ENCODE measurements around the gene GPI. TPM values are rescaled to one million over a fixed set of nuclear protein-coding genes. Genes with fewer than 3 reads are reported as not detected.
"Not testable (repeated sequence)": the region's sequence is repeated elsewhere in the genome, so short reads cannot be mapped to it uniquely, and the experiment has no call there.

Gene GPI
- polyA plus RNA-seq, 3 donors: 180 to 198 (median 194) TPM

- peak; percentile 27 for DNase-seq
These were observed 736 bp downstream of the GPI start for GRCh38 chr19:34365463-34366401.

- DNase-seq: no peak
These were observed 2.0 kb downstream of the GPI start for GRCh38 chr19:34366738-34367623.

GRCh38 chr19:34367624-34367957 is 2.6 kb downstream of the GPI start:
- no peak for DNase-seq

- DNase-seq: no peak
These were observed 3.3 kb downstream of the GPI start for GRCh38 chr19:34368338-34368737.

- DNase-seq: not testable (repeated sequence)
These were observed 4.2 kb downstream of the GPI start for GRCh38 chr19:34369166-34369565.

DNA sequence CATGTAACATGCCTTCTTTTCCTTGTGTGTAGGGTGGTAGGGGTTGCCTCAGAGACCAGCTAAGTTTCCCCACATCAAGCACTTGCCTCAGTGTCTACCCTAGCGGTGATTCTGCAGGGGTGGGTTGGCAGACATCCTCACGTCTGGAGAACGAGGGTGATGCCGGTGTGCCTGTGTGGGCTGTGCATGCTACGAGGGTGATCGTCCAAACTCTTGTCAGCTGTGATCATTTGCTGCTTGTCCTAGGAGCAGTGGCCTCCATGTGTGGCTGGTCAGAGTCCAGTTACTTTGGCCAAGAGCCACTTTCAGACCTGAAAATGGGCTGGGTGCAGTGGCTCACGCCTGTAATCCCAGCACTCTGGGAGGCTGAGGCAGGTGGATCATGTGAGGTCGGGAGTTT is 5.1 kb downstream of the GPI start:
- no peak for DNase-seq

DNA sequence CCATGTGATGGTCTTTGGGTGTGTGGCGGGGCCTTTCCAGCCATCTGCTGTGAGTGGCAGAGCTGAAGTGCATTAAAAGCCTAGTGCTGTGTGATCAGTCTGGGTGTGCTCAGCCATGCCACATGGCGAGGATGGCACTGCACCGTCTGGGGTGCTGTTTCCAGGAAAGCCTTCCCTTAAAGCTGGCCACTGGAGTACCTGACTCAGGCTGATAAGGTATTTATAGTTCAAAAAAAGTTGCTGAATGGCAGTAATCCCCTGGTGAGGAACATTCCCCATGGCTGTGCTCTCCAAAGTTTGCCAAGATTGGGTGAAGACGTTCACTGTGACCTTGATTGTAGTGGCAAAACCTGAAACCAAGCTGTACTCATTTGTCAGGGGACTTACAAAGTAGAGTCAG is 6.0 kb downstream of the GPI start:
- DNase-seq: no peak

GRCh38 chr19:34373601-34374288 is 8.7 kb downstream of the GPI start:
- no peak for DNase-seq

- no peak for DNase-seq
These were observed 10.6 kb downstream of the GPI start for GRCh38 chr19:34375598-34375997.

GRCh38 chr19:34380639-34381241 is 15.7 kb downstream of the GPI start:
- no peak for DNase-seq

- no peak for DNase-seq
These were observed 16.6 kb downstream of the GPI start for GRCh38 chr19:34381399-34382251.

- DNase-seq: no peak
These were observed 17.5 kb downstream of the GPI start for GRCh38 chr19:34382471-34382870.

DNA sequence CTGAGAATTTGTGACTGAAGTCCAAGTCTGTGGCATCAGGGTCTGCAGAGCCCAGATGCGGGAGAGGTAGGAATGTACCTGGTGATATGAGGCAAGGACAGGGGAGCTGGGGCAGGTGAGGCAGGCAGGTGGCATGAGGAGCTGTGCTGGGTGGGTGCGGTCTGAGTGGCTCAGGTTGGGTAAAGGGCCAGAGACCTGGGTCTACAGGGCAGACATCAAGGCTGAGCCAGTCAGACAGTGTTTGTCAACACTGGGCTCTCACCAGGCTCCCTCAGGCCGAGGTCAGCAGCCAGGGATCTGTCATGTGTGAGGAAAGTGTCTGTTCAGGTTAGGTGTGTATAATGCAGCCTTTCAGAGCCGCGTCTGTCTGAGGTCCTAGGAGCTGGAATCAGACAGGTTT is 18.6 kb downstream of the GPI start:
- no peak for DNase-seq

DNA sequence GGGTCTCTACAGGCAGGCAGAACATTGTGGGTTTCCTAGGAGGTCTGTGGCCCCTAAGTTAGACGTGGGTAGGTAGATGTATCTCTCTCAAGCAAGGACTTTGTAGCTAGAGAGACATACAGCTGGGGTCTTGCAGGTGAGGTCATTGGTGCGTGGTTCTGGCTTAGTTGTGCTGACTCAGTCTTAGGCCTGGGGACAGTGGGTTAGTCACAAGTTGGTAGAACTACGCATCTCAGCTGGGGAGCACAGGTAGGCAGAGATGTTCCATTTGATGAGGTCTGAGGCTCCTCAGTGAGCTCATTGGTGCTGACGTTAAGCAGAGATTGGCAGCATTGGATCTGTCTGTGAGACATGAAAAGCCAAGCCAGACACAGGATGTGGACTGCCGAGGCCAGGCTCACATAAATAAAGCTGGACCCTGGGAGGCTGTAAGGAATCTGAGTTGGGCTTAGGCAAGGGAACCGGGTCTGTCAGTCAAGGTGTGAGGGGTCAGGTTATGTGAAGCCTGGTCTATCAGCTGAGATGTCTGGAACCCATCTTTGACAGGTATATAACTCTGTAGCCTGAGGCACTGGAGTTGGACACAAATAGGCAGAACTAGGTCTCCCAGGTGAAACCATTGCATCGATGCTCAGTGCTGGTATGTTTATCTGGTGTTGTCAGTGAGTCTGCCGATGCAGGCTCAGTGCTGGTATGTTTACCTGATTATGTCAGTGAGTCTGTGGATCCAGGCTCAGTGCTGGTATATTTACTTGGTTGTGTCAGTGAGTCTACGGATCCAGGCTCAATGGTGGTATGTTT is 21.8 kb downstream of the GPI start:
- no peak for DNase-seq

DNA sequence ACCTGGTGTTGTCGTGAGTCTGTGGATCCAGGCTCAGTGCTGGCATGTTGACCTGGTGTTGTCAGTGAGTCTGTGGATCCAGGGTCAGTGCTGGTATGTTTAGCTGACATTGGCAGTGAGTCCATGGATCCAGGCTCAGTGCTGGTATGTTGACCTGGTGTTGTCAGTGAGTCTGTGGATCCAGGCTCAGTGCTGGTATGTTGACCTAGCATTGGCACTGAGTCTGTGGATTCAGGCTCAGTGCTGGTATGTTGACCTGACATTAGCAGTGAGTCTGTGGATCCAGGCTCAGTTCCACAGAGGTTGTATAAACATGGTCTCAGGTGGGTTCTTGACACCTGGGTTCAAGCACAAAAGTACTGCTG is 22.4 kb downstream of the GPI start:
- no peak for DNase-seq

- not testable (repeated sequence) for DNase-seq
These were observed 23.7 kb downstream of the GPI start for GRCh38 chr19:34388745-34389144.

GRCh38 chr19:34391813-34392212 is 26.8 kb downstream of the GPI start:
- DNase-seq: no peak

- no peak for DNase-seq
These were observed 28.0 kb downstream of the GPI start for GRCh38 chr19:34393031-34393430.

- no peak for DNase-seq
These were observed 28.6 kb downstream of the GPI start for GRCh38 chr19:34393629-34394028.

DNA sequence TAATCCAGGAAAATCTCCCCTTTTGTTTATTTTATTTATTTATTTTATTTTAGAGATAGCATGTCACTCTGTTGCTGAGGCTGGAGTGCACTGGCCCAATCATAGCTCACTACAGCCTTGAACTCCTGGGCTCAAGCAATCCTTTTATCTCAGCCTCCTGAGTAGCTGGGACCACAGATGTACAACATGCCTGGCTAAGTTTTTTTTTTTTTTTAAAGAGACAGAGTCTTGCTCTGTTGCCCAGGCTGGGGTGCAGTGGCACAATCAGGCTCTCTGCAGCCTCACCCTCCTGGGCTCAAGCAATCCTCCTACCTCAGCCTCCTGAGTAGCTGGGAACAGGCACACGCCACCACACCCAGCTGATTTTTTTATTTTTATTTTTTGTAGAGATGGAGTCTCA is 32.9 kb downstream of the GPI start:
- DNase-seq: no peak
